ENCODE measurements around the gene PSEN1.

DNA sequence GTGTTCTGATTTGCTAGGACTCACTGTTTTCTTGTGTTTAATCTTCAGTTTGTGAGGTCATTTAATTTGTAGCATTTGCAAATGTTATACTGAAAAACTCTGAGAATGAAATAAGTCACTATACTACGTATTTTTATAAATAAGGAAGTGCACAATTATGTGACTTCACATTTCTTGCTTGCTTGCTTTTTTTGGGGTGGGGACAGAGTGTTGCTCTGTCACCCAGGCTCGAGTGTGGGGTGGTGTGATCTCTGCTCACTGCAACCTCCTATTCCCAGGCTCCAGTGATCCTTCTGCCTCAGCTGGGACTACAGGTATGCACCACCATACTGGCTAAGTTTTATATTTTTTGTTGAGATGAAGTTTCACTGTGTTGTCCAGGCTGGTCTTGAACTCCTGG lies 45.3 kb upstream of the PSEN1 start:
- TF ChIP-seq, protein P1, sequence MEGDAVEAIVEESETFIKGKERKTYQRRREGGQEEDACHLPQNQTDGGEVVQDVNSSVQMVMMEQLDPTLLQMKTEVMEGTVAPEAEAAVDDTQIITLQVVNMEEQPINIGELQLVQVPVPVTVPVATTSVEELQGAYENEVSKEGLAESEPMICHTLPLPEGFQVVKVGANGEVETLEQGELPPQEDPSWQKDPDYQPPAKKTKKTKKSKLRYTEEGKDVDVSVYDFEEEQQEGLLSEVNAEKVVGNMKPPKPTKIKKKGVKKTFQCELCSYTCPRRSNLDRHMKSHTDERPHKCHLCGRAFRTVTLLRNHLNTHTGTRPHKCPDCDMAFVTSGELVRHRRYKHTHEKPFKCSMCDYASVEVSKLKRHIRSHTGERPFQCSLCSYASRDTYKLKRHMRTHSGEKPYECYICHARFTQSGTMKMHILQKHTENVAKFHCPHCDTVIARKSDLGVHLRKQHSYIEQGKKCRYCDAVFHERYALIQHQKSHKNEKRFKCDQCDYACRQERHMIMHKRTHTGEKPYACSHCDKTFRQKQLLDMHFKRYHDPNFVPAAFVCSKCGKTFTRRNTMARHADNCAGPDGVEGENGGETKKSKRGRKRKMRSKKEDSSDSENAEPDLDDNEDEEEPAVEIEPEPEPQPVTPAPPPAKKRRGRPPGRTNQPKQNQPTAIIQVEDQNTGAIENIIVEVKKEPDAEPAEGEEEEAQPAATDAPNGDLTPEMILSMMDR (IDR thresholded peaks at IDR 0.05 in 8 of 11, conservative IDR thresholded peaks at IDR 0.05 in 3 of 11) = no peak
- TF ChIP-seq POLR2AphosphoS5 (IDR thresholded peaks at IDR 0.05) = no peak
- no peak for TF ChIP-seq POLR2A (IDR thresholded peaks at IDR 0.05)
